ENCODE measurements around the gene PLEKHH3. TPM values are rescaled to one million over a fixed set of nuclear protein-coding genes. Genes with fewer than 3 reads are reported as not detected.
"Not testable (repeated sequence)": the region's sequence is repeated elsewhere in the genome, so short reads cannot be mapped to it uniquely, and the experiment has no call there.

PLEKHH3 gene
- polyA plus RNA-seq, 4 donors, result 13.5 to 19.4 (median 15.1) TPM

DNA sequence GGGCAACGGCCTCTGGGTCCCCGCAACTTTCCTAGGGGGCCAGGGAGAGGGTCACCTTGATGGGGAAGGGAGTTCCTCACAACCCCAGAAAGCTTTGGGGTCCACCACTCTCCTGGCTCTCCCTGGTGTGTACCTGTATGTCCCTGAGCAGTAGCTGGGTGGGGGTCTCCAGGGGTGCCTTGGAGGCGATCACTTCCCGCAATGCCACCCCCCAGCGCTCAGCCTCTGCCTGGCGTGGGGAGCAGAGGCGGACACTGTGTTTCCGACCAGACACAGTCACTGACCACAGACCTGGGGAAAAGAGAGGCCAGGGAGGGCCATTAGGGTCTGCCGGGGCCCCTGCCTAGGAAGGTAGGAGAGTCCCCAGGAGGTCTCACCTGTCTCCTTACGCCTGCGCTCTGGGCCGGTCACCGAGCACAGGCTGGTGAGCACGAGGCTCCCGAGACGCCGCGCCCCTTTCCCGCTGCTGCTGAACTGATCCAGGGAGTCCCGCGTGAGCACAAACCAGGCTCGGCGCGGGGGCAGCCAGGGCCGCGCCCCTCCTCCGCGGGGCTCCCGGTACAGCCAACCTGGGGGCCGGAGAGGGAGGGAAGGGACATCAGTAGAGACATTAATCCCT, 3.4 kb downstream of the PLEKHH3 start:
- no peak for DNase-seq (ENCODE audit: low read depth in 4 of 4, low spot score in 3 of 4)

DNA sequence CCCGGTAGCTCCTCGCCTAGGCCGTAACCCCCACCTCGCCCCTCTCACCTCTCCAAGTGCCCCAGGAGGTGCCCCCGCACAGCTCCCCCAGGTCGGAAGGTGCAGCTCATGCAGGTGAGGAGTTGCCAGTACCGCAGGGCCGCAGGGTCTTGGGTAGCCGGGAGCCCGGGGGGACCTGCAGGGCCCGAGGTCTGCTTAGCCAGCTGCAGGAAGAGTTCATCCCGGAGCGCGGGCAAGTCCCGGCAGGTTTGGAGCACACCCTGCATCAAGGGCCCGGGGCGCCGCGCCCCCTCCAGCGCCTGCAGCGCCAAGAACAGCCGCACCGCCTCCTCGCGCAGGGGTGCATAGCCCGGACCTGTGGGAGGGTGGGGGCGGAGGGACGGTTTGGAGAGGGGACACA, 4.8 kb downstream of the PLEKHH3 start:
- DNase-seq (ENCODE audit: low read depth in 4 of 4, low spot score in 3 of 4), result no peak

DNA sequence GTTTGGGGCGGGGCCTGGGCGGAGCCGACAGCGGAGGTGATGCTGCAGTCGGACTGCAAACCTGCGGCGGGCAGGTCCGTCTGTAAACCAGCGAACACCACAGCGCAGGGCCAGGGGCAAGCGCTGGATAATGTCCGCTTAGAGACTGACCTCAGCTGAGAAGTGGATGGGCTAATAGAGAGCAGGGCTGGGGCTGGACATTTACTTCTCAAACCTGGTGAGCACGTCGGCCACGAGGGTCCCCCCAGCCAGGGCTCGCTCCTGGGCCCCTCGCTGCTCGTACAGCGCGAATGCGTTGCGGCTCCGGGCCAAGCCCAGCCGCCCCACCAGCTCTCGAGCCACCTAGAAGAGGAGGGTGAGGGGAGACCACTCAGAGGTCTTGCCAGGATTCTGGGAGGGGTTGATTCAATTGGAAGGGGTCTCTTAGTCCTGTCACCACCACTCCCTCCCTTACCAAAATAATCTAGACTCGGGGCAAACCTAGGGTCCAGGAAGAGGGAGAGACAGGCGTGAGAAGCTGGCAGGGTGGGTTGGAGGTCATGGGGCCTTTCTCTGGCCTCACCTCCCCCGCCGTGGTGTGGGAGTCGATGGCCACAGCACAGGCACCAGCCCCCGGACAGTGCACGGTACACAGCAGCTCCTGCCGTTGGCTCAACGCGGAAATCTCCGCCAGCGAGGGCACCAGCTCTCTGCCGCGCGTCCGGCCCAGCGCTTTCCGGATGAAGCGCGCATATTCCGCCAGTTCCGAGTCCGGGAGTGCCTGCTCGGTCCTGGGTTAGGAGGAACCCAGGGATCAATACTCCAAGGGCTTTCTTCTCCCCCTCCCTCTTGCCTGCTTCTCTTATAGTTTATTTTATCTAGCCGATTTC, 5.8 kb downstream of the PLEKHH3 start:
- no peak for DNase-seq (ENCODE audit: low read depth in 4 of 4, low spot score in 3 of 4)

DNA sequence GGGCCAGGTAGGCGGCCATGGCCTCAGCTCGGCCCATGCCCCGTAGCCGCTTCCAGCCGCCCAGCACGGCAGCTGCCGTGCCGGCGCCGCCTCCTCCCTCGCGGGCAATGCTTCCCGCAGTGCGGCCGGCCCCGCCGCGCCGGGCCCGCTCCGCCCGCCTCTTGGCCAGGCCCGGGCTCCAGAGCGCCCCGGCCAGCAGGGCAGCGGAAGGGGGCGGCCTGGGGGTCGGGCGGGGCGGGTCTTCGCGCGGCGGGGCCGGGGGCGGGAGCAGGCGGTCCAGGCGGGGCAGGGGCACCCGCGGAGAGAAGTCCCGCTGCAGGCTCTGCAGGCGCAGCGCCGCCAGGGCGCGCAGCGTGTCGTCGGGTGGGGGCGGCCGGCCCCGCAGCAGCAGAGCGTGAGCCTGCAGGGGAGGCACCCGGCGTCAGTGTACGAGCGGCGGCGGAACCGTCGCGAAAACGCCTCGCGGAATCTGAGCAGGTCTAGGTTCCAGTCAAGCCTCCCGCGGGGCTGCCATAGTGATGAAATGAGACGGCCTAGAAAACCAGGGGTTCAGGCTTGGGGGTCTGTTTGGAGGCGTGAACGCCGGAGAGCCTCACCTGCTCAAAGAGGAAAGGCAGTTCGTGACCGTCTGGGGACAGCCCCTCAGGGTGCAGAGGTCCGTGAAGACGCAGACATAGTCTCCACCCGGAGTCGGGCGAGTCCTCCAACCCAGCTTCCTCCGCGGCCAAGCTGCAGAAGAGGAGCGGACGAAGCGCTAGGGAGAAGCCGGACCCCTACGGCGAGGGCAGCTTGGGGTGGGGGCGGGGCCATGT, 6.6 kb downstream of the PLEKHH3 start:
- DNase-seq (ENCODE audit: low read depth in 4 of 4, low spot score in 3 of 4), result no peak

DNA sequence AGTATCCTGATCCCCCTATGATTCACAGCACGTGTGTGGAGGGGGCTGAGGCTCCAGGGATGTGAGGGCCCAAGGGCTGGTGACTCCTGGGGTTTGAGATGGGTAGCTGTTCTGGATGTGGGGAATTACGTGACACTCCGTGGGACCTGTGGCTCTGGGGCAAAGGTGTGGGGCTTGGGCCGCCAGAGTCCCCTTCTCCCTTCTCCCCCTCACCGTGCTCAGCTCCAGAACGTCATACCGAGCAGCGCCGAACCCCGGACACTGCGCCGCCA, 7.2 kb downstream of the PLEKHH3 start:
- no peak for DNase-seq (ENCODE audit: low read depth in 4 of 4, low spot score in 3 of 4)

DNA sequence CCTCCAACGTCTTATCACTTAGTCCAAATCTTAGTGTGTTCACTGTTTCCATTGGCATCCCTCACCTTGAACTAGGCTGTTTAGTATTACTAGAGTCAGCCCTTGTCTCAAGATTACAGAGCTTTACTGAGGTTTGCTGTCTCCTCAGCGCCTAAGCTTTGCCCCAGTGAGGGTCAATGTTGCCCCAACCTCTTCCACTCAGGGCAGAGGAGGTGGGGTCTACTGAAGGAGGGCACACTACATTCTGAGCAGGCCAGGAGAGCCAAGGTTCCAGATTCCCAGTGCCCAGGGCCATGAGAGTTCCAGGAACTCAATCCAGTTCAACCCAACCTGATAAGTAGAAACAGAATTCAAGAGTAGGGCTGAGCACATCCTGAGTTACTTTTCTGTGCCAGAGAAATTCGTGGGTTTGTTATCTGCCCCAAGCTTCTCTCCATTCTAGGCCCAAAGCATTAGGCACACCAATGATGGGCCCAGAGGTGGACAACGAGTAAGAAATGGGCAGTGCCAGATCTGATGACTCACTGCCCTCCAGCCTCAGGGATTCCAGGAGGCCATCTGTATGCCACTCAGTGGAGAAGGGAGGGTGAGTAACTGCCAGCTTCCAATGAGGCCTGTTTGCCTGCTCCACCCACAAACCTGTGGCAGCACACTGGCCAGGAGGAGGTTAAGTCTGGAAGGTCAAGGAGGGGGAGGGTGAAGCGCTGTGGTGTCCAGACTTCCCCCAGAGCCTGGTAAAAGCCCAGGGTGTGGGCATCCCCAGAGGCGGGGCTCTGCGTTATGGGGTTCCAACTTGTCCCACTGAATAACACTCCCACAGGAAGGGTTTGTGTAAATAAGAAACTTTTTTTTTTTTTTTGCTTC, 9.5 kb downstream of the PLEKHH3 start:
- DNase-seq (ENCODE audit: low read depth in 4 of 4, low spot score in 3 of 4), result no peak

DNA sequence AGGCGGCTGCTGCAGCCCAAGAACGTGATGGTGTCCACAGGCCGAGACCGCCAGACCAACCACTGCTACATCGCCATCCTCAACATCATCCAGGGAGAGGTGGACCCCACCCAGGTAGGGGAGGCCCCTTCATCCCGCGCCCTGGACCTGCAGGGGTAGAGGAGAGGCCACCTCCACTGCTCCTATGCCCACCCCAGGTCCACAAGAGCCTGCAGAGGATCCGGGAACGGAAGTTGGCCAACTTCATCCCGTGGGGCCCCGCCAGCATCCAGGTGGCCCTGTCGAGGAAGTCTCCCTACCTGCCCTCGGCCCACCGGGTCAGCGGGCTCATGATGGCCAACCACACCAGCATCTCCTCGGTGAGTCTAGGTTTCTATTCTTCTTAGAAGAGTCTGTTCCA, 10.7 kb downstream of the PLEKHH3 start:
- not testable (repeated sequence) for DNase-seq (ENCODE audit: low read depth in 4 of 4, low spot score in 3 of 4)

DNA sequence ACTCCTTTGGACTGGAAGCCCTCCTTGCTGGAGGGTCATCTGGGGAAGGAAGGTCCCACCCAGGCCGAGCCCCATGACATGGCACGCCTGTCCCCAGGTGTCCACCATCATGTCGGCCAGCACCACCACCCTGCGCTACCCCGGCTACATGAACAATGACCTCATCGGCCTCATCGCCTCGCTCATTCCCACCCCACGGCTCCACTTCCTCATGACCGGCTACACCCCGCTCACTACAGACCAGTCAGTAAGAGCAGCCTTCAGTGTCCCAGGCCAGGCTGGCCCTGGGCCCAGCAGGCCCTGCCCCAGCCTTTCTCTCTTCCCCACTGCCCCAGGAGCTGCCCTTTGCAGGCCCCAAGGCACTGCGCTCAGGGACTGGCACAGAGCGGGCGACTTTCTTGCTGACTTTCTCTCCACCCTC, 11.2 kb downstream of the PLEKHH3 start:
- DNase-seq (ENCODE audit: low read depth in 4 of 4, low spot score in 3 of 4), result no peak

DNA sequence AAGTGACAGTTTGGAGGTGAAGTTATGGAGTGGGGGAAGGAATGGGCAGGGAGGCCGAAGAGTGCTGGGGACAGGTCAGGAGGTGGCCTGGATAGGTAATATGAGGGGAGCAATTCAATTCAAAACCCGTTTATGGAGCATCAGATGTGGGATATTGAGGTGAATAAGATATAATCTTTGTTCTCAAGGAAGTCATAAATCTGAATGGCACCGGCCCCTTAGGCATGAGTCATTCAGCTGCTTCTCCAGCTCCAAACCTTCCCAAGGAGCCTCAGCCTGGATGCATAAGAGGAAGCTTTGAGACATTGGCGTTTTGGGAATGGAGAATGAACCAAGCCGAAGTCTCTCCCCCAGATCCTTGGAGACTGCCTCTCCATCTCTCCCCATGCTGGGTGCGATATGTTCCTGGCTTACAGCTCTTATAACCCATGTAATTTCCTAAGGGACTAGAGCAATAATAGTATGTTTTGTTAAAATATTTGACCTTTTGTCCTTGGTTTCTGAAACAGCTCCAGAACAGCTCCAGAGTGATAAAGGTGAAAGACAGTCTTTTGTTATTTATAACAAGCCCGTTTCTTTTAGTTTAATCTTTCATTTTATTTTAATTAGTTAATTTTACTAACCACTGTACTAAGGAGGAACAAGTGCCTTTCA, 16.0 kb downstream of the PLEKHH3 start:
- no peak for DNase-seq (ENCODE audit: low read depth in 4 of 4, low spot score in 3 of 4)

DNA sequence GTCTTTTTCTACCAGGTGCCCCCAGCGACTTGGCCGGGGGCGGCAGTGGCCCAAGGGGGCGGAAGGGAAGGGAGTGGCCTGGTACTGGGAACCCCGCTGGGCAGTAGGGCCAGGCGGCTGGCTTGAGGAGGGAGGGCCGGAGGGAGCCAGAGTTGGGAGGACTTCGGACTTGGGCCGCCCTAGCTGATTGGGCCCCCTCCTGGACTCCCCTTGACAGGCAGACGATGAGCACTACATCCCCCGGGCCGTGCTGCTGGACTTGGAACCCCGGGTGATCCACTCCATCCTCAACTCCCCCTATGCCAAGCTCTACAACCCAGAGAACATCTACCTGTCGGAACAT, 16.9 kb downstream of the PLEKHH3 start:
- not testable (repeated sequence) for DNase-seq (ENCODE audit: low read depth in 4 of 4, low spot score in 3 of 4)

DNA sequence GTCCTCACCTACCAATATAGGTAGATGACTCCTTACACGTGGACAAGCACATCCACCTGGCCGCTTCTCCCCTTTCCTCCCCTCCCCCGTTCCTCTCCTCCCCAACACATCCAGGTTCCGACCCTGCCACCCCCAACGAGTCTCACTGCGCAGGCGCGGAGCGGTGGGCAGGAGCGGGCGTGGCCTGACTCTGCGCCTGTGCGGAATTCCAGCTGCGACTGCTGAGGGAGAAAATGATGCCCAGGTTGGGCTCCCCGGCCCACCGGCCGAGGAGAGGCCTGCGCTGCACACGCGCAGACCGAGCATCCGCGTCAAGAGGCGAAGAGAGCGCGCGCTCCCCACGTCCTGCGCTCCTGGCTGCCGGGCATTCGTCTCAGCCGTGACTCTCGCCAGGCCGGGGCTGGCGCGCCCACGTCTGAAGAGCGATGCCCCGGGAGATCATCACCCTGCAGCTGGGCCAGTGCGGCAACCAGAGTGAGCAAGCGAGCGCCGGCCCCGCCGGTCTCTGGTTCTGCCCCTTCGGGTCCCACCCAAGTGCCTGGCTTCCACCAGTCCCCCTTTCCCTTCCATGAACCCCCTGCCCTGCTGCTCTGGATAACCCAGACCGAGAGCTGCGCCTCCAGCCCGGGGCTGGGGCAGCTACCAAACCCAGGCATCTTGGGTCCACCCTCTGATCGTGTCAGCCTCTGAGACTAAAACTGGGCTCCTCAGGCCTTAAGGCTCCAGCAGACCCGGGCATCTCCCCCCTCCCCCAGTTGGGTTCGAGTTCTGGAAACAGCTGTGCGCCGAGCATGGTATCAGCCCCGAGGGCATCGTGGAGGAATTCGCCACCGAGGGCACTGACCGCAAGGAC, 17.5 kb downstream of the PLEKHH3 start, which contains the start of gene TUBG2:
TSS of gene TUBG2 (plus strand) at position 206 of the 853 bp plus-strand sequence. CDS start at position 426, 220 bp downstream.
- DNase-seq (ENCODE audit: low read depth in 4 of 4, low spot score in 3 of 4), result peak in 3 of 4 donors; percentile 85 to 89 (median 86)

DNA sequence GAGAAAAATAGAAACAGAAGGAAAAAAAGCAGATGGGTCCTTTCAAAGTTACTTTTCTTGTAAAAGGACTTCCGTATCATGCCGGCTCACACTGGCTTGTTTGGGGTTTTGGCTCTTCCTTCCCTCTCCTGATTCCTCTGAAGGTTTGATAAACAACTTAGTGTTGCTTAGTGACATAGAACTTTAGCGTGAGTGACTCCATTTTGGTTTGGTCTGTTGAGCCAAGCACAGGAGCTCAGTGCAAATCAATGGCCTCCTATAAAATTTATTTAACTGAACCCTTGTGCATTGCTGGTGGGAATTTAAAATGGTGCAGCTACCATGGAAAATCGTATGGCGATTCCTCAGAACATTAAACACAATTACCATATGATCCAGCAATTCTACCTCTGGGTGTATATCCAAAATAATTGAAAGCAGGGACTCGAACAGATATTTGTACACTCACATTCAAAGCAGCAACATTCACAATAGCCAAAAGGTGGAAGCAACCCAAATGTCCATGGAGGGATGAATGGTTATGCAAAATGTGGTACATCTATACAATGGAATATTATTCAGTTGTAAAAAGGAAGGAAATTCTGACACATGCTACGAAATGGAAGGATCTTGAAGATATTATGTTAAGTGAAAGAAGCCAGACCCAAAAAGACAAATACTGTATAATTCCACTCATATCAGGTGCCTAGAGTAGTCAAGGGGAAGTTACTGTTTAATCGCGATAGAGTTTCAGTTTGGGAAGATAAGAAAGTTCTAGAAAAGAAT, 18.8 kb downstream of the PLEKHH3 start:
- no peak for DNase-seq (ENCODE audit: low read depth in 4 of 4, low spot score in 3 of 4)

DNA sequence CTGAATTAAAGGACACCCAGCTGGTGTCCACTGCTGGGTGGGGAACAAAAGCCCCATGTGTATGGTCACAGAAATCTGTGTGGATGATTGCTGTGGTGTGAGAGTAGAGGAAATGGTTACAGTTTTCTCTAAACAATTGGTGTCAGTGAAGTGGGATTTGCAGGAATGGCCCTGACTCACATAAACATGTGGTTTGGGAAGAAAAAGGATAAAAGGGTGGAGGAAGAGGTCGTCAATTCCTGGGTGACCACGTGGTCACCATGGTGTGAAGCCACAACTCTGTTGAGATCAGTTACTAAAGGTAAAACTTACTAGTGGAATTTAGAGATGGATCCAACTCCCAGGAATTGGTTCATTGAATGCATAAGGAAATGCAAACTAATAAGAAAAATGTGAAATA, 21.3 kb downstream of the PLEKHH3 start:
- no peak for DNase-seq (ENCODE audit: low read depth in 4 of 4, low spot score in 3 of 4)

DNA sequence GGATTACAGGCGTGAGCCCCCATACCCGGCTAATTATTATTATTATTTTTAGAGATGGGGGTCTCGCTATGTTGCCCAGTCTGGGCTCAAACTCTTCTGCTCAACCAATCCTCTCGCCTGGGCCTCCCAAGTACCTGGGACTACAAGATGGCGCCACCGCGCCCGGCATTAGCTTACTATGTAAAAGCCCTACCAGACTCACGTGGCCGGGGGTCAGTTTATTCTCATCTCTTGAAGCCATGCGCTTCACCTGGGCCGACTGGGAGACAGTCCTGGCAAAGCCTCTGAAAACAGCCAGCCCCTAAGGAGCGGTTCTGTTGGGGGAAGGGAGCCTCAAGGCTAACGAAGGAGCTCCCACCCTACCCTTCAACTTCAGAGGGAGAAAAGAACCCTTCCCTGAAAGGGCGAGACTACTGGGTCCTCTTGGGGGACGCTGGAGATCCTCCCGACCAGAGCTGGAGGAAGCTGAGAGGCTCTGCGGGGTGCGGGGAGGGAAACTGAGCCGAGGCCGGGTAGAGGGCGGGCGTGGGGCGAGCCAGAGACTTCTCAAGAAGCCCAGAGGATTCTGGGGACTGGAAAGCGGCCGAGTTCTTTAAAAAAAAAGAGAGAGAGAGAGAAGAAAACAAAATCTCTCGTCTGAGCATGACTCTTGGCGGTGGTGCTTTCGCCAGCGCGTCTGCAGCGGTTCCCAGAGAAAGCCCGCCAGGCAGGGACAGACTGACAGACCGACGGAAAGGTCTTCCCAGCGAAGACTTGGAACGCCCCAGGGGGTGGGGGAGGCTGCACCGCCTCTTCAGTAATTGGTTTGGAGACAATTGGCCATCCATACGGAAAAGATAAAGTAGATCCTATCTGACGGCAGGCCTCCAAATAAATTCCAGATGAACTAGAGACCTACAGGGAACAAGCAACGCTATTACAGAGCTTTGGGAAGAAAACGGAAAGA, 23.3 kb downstream of the PLEKHH3 start:
- DNase-seq (ENCODE audit: low read depth in 4 of 4, low spot score in 3 of 4), result no peak

DNA sequence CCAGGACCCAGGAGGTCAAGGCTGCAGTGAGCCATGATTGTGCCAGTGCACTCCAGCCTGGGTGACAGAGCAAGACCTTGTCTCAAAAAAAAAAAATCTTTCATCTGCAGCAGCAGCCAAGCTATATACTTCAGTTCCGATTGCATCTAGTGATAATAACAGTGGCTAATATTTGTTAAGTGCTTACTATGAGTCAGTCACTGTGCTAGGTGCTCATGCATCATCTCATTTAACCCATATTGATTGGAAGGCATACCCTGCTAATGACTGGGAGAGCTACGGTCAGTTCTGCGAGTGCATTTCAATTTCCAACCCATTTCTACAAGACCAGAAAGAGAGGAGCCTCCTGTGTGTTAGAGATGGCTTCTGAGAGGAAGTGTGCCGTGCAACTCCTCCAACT, 25.4 kb downstream of the PLEKHH3 start:
- no peak for DNase-seq (ENCODE audit: low read depth in 4 of 4, low spot score in 3 of 4)

DNA sequence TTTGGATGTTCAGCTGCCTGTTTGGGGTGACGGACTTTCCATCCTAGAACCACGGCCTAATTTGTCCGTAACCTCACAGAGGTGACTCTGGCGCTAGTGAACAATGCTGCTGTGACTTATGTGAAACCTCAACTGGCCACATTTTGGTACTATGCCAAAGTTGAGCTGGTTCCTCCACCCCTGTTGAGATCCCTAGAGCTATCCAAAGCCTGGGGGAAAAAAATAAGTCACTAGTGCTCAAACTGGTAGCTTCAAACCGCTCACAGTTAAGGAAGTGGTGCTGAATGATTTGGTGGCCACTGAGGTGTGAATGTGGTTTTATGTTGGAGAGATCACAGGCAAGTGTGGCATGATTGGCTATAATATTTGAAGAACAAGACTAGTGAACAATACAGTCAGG, 29.0 kb downstream of the PLEKHH3 start:
- DNase-seq (ENCODE audit: low read depth in 4 of 4, low spot score in 3 of 4), result no peak

DNA sequence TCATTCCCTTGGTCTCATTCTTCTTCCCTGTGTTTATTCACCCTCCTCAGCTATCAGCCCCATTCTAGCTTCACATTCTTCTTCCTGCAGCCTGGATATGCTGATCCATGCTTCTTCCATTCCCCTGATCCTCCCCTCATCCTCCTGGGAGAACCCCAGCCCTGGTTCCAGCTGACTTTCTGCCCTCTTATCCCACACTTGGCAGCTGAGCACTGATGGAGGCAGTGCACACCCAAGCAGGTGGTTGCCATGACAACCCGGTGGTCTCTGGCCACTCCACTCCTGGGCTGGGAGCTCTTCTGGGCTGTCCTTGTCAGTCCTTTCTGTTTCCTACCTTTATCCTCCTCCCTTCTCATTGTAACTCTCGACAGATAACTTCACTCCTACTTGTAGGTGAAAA, 34.5 kb downstream of the PLEKHH3 start:
- DNase-seq (ENCODE audit: low read depth in 4 of 4, low spot score in 3 of 4), result no peak

All from right renal pelvis (tissue), 4 donors.